GM15510 (cell line): ENCODE measurements around the gene PRSS50.

Experiments used
- POLR2A ChIP-seq: IDR thresholded peaks from 3 replicates; pipeline ENCODE4 v1.6.1; 2011; ENCODE audit warnings: borderline replicate concordance; ENCODE audit not compliant: insufficient read length; ENCODE audit errors: extremely low read depth

PRSS50 gene

DNA sequence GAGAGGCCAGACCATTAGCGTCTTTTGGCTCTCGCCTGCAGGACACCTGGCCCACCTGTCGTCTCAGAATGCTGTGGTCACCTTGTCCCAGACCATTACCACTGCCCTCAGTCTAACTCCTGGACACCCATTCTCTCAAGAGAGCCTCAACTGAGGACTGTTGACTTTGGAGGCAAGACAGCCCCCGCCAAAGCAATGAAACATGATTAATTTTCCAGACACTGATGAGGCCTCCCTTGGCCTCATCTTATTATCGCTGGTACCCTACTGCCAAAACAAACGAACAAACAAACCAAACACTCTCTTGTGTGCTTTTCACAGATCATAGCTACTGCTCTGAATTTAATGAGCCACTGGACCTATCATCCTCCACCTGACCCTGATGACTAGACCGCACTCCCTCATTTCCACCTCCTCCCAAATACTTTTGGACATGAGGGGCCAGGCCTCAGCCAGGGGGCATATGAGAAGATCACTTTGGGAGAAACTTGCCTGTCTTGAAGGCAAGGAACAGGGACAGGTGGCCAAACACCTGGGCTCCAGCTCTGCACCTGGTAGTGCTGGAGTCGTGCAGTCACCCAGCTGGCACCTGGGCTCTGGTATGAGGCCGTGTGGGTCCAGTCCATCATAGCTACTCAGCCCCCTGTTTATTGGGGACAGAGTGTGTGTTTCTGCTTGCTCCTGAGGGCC is 51.8 kb downstream of the PRSS50 start:
- no peak for TF ChIP-seq POLR2A

DNA sequence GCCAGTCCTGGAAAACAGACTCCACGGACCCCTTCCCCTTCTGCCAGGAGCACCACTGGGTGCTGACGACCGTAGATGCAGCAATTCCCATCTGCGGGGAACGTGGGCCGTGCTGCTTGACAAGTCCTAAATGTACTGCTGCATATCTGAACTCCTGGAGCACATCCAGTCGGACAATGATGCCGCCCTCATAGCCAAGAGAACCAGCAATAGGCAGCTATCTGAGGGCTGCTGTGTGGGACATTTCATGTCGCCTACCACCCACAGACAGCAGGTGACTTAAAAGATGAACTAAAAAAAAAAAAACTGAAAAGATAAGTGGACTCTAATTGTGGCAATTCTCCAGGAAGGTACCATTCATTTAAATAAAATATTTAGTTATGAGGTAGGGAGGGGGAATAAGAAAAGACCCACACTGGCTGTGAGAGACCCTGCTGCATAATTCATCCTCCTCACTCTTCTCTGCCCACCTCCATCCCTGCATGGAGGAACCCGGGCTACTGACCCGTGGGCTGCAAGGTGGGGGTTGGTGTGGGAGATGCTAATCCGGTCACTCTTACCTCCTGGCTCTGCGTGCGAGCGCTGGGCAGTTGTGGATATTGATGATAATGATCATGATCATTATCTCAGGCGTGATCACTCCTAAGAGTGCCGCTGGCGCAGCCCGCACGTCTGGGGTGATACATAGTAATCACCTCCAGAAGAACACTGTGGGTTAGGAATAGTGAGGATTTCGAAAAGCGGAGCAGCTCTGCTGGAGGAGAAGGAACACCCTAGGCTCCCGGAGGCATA is 52.5 kb downstream of the PRSS50 start:
- TF ChIP-seq POLR2A: no peak

- TF ChIP-seq POLR2A: no peak
Measured at GRCh38 chr3:46664188-46664970, 53.3 kb downstream of the PRSS50 start.

DNA sequence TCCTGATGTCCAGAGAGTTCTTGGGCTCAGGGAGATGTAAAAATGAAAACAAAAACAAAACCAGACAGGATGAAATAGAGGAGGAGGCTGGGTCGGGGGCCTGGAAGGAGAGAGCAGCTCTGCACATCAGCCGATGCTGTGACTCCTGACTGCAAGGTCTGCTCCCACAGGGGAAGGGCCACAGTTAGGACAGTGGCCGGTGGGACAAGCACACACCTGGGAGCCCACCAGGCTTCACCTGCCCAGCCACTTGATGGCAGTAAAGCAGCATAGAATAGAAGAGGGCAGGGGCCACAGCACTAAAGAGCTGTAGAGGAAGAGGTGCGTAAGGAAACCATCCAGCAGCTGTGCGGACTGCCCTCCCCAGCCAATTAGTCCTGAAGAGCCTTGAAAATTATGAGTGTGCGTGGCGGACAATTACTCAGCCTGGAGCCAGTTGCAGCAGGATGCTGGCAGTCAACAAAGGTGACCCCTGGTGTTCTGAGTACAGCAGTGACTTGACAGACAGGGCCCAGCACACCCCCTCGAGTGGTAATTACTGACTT is 54.0 kb downstream of the PRSS50 start:
- TF ChIP-seq POLR2A: no peak

GRCh38 chr3:46662771-46663551 is 54.7 kb downstream of the PRSS50 start:
- TF ChIP-seq POLR2A: no peak
